ENCODE data around the gene ARSA.

DNA sequence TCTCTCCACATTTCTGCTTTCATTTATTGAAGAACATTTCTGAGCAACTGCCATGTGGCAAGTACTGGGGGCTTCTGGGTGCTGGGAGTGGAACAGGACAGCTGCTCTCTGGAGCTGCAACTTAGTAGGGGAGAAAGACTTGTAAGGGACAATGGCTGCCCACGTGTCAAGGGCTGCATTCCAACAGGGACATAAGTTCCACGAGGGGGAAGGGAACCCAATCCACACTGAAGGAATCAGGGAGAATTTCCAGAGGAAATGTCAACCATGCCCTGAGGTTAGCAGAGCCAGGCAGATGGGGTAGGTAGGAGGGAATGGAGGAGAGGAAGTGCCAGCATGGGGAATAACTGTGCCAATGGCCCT is 25.6 kb downstream of the ARSA start:
- TF ChIP-seq TAF1 (IDR thresholded peaks at IDR 0.05; ENCODE audit: low read depth, low read length): no peak
- no peak for TF ChIP-seq POLR2A (IDR thresholded peaks at IDR 0.05; ENCODE audit: low read depth, low read length)

All from GM12891 (cell line).